GM19023 (cell line): ENCODE data around the gene HP.
"Not testable (repeated sequence)": the region's sequence is repeated elsewhere in the genome, so short reads cannot be mapped to it uniquely, and the experiment has no call there.

ENCODE experiments used
- ATAC-seq: cut with Tn5 transposase; IDR thresholded peaks from one replicate; pipeline ENCODE4 v1.9.1; 2021; ENCODE audit warnings: mild to moderate bottlenecking, moderate library complexity; ENCODE audit not compliant: unreplicated experiment

Gene HP

DNA sequence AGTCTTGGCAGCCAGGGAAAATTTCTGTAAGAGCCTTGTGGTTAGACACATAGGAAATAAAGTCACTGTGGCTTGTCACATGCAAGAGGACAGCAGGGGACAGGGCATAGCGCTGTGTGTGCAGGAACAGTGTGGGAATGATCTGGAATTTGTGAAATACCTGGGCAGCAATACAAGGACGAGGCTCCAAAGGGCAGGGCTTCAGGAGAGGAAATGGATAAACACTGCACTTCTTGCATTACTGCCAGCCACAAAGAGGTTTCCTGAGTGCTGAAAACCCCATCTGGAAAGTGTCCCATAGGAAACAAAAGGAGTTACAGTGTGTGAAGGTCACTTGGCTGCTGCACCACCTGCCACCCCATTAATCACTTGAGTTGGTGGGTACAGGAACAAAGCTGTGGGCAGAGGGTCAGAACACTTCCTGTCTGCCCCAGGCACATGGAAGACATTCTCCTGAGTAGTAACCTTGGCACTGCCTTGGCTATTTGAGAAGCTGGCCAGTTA lies 12.1 kb upstream of the HP start:
- no peak for ATAC-seq

DNA sequence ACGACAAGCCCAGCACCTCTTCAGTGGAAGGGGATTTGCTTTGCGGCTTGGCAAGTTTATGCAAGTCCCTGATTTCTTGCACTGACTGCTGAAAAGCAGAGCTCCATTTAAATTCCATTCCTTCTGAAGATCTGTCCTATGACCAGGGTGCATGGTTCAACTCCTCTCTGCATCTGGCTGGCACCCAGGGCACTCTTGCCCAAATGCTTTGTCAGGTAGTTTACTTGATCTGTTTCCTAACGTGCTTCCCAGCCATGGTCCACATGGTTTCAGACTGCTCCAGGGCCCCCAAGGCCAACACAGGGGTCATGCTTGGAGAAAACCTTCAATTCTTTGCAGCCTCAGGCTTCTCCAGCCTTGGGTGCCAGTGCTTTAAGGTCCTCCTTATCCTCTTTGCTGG lies 11.2 kb upstream of the HP start:
- no peak for ATAC-seq

DNA sequence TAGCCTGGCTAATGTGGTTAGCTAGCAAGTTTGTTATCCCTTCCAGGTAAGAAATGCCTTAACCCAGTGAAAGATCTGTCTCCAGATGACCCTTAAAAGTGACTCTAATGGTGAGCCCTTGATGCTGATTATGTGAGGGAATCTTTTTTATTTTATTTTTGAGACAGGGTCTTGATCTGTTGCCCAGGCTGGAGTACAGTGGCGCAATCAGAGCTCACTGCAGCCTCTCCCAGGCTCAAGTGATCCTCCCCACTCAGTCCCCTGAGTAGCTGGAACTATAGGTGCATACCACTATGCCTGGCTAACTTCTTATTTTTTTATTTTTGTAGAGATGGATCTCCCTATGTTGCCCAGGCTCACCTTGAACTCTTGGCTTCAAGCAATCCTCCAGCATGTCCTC lies 10.8 kb upstream of the HP start:
- no peak for ATAC-seq

DNA sequence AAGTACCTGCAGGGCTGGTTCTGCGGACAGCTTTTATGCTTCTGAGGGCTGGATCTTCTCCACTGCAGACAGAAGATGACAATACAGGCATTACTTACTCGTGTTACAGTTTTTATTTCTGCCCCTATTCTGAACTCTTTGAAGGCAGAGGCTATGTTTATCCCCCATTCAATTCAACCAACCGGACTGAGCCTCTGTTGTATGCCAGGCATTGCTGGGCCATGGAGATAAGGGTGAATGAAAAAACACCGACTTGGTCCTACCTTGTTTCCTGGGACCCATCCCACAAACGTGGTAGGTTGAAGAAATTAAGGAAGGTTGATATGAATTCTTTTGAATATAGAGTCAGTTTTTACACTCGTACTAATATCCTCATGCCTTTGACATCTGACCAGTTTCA lies 10.0 kb upstream of the HP start:
- no peak for ATAC-seq

DNA sequence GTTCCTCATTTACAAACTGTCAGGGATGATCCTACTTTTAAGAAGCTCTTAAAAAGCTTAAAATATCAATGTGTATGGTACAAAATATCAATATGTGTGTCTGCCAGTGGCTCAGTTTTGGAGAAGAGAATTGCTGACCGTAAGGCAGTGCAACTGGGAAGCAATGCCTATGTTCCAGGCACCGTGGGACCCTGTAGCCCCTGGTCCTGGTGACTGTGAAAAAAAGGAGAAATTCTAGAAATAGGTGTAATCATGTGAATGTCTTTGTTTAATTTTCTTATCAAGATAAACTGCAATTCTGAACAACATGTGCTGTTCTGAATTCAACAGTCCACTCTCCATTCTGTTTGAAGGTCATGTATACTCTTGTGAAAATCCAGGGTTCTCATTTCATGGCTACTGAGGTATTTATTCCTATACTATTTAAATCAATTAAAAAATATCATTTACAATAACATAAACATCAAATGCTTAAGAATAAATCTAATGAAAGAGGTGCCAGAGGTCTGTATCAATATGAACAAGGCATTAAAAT lies 9.4 kb upstream of the HP start:
- no peak for ATAC-seq

DNA sequence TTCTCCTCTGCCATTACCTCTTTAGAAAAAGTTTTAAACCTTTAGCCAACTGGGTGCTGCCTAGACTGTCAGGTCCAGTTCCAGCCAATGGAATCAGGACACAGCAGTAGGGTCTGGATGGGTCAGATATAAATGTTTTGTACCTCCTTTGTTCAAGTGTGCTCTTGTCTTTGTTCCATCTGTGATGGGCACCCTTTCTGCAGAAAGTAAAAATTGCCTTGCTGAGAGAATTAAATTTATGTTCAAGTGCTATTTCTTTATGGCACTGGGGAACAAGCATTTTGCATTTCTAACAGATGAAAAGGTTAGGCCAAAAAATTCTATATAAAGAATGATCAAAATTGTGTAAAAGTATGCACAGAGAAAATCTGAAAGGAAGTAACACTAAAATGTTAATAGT lies 5.2 kb upstream of the HP start:
- ATAC-seq, result no peak

DNA sequence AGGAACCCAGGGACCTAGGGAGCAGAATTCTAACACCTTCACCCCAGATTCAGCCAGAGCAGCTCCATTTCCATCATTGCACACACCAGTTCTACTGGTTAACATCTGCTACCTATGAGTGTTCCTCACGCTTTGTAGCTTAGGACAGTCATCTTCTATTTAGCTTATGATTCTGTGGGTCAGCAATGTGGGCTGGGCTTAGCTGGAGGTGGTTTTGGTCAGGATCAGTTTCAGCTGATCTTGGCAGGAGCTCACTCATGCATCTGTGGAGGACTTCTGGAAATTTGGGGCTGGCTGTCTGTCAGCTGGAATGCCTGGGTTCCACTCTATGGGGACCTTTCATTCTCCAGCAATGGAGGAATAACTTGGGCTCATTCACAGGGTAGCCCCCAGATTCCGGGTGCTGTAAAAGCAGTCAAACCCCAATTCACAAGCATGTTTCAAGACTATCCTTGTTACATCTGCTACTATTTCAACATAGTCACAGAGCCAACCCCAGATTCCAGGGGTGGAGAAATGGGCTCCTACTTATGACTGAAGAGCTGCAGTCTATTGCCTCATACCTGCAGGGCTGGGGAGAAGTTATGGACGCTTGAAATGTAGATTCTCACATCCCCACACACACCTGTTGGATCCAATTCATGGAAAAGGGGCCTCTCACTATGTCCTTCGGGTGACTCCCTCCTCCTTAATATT lies 3.4 kb upstream of the HP start:
- ATAC-seq, result no peak

DNA sequence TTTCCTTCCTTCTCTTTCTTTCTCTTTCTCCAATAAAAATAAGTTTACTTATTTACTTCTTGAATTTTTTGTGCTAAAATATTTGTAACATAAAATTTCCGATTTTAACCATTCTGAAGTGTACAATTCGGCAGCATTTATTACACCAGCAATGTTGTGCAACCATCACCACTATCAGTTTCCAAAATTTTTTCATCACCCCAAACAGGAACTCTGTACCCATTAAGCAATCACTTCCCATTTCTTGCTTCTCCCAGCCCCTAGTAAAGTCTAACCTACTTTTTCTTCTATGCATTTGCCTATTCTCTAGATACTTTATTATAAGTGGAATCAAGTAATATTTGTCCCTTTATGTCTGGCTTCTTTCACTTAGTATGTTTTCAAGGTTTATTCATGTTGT lies 2.5 kb upstream of the HP start:
- ATAC-seq, result no peak

DNA sequence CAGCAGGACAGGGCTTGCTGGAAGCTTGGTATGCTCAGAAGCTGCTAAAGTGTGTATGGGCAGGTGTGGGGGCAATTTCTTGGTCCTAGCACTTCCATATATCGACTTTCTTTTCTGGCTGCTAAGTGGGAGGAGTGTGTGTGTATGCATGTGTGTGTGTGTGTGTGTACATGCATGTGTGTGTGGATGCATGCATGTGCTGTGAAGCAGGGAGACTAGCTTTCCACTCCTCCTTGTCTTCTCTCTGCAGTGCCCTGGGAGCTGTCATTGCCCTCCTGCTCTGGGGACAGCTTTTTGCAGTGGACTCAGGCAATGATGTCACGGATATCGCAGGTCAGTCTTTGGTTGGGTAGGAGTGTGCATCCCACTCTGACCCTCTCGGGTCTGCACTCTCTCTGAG lies 1.6 kb downstream of the HP start:
- no peak for ATAC-seq

DNA sequence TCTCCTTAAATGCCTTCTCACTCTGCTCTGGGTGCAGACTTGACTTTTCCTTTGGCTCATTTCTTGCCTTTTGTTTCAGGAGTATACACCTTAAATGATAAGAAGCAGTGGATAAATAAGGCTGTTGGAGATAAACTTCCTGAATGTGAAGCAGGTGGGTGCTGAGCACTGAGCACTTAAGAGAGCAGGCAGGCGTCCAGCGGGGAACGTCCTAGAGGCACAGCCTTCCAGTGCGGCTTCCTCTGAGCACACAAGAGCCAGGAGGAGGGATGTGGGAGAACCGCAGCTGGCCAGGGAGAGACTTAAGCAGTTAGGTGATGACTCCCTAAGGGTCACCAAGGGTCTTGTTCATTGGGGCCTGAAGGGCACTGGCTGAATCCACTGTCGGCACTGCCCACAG lies 3.0 kb downstream of the HP start:
- not testable (repeated sequence) for ATAC-seq

DNA sequence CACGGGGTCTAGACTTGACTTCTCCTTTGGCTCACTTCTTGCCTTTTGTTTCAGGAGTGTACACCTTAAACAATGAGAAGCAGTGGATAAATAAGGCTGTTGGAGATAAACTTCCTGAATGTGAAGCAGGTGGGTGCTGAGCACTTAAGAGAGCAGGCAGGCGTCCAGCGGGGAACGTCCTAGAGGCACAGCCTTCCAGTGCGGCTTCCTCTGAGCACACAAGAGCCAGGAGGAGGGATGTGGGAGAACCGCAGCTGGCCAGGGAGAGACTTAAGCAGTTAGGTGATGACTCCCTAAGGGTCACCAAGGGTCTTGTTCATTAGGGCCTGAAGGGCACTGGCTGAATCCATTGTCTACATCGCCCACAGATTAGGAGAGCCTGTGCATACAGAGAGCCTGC lies 4.8 kb downstream of the HP start:
- ATAC-seq, result not testable (repeated sequence)

DNA sequence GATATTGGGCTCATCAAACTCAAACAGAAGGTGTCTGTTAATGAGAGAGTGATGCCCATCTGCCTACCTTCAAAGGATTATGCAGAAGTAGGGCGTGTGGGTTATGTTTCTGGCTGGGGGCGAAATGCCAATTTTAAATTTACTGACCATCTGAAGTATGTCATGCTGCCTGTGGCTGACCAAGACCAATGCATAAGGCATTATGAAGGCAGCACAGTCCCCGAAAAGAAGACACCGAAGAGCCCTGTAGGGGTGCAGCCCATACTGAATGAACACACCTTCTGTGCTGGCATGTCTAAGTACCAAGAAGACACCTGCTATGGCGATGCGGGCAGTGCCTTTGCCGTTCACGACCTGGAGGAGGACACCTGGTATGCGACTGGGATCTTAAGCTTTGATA lies 6.1 kb downstream of the HP start:
- ATAC-seq, result no peak

DNA sequence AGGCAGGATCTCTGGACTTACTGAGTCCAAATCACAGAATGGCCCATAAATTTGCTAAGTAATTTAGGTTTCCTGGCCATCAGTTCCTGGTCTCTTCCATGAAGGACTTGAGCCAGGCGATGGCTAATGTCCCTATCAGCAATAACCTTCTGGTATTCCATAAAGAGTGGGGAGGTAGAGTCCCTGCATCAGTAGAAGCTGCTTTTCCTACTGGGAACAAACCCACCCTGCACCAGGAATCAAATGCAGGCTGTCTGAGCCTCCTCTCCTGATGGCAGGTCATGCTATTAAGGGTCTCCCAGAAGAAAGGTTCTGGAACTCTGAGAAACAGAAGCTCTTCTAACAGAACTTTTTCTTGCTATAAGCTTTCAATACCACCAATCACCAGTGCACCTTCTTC lies 7.3 kb downstream of the HP start:
- no peak for ATAC-seq

DNA sequence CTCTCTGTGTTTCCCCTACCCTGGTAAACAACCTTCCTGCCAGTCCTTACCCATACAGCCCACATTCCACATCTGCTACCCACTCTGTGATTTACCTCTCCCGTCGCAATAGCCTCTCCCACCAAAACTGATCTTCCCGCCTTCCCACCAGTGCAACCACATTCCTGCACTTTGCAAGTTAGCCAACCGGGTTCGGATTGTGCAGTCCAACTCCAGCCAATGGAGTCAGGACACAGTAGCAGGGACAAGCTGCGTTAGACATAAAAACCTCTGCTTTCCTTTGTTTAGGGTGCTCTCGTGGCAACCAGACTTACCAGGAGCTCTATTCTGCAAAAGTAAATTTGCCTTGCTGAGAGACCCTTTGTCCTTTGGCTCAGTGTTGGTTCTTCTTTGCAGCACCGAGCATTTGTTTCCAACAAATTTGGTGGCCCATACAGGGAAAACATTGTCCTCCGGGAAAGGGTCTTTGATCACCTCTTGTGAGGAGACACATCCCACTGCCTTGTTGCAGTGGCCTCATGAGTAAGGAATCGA lies 10.1 kb downstream of the HP start:
- ATAC-seq, result no peak

DNA sequence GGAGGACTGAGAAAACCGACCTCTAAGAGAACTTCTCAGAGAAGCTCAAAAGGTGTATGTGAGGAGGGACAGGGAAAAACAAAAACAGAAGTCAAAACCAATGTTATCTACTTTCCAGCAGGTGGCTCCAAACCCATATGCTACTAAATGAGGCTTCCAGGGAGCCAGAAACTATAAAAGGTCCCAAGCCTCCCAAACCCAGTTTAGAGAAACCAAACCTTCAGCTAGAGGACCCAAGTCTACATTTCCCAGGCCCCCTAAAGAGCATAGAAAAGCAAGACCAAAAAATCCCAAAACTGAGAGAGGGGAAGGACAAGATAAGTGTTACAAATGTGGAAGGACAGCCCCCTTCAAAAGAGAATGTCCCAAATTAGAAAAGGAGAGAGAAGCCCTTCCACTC lies 12.4 kb downstream of the HP start:
- ATAC-seq, result no peak

DNA sequence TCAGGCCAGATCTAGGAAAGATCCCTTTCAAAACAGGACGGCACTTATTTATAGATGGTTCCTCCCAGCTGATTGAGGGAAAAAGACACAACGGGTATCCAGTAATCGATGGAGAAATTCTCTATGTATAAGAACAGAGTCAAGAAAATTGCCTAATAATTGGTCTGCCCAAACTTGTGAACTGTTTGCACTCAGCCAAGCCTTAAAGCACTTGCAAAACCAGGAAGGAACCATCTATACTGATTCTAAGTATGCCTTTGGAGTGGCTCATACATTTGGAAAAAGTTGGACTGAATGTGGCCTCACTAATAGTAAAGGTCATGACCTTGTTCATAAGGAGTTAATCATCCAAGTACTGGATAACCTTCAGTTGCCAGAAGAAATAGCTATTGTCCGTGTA lies 14.6 kb downstream of the HP start:
- no peak for ATAC-seq

DNA sequence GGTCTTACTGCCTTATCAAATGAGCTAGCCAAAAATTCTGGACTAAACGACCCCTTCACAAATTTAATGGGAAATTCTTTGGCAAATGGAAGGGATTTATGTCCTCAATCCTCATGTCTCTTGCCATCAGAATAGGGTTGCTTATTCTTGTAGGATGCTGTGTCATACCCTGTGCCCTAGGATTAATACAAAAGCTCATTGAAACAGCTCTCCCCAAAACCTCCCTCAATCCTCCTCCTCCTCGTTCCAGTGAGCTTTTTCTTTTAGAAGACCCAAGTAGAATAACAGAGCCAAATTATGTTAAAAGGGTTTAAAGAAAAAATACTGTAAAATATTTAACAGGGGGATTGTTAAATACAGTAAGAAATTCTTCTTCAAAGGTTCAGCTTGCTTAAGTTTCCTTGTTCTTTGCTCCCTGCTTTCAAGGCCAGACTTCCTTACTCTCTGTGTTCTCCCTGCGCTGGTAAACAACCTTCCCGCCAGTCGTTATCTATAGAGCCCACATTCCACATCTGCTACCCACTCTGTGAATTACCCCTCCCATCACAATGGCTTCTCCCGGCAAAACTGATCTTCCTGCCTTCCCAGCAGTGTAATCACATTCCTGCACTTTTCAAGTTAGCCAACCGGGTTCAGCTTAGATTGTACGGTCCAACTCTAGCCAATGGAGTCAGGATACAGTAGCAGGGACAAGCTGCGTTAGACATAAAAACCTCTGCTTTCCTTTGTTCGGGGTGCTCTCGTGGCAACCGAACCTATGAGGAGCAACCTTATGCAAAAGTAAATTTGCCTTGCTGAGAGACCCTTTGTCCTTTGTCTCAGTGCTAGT lies 18.4 kb downstream of the HP start:
- no peak for ATAC-seq

DNA sequence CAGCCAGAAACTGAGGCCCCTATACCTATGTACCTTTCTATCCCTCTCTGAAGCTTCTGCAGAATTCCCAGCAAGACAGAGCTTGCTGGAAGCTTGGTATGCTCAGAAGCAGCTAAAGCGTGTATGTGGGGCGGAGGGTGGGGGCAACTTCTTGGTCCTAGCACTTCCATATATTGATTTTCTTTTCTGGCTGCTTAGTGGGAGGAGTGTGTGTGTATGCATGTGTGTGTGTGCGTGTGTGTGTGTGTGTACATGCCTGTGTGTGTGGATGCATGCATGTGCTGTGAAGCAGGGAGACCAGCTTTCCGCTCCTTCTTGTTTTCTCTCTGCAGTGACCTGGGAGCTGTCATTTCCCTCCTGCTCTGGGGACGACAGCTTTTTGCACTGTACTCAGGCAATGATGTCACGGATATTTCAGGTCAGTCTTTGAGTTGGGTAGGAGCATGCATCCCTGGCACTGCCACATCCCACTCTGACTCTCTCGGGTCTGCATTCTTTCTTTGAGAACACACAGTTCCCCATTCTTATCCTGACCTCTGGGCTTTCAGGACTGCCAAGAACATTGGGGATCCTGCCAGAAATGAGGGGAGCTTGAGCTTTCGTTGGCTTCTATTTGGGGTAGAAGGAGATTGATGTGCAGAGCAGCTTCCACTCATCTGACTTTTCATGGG lies 19.4 kb downstream of the HP start:
- no peak for ATAC-seq

DNA sequence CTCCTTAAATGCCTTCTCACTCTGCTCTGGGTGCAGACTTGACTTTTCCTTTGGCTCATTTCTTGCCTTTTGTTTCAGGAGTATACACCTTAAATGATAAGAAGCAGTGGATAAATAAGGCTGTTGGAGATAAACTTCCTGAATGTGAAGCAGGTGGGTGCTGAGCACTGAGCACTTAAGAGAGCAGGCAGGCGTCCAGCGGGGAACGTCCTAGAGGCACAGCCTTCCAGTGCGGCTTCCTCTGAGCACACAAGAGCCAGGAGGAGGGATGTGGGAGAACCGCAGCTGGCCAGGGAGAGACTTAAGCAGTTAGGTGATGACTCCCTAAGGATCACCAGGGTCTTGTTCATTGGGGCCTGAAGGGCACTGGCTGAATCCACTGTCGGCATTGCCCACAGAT lies 20.8 kb downstream of the HP start:
- not testable (repeated sequence) for ATAC-seq

DNA sequence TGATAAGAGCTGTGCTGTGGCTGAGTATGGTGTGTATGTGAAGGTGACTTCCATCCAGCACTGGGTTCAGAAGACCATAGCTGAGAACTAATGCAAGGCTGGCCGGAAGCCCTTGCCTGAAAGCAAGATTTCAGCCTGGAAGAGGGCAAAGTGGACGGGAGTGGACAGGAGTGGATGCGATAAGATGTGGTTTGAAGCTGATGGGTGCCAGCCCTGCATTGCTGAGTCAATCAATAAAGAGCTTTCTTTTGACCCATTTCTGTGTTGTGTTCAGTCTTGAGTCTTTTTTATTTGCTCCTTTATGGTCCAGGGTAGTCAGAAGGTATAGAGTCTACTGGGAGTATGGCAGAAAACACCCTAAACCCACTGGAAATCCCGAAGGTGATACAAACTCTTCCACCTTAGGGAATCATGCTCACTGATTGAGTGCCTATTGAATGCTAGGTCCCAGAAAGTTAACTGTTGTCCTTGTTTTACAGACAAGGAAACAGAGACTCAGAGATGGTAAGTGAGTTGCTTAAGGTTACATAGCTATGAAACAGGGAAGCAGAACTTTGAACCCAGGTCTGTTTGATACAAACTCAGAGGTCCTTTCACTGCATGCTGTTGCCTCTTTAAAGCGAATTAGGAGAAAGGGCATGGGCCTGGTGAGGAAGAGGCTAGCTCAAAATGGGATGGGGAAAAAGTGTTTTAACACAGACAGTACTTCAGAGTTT lies 22.8 kb downstream of the HP start:
- ATAC-seq, result not testable (repeated sequence)
